Measurements from ENCODE around the gene FAM168B.
"Not testable (repeated sequence)": the region's sequence is repeated elsewhere in the genome, so short reads cannot be mapped to it uniquely, and the experiment has no call there.

FAM168B gene

GRCh38 chr2:131104487-131105155 lies 11.4 kb upstream of the FAM168B start:
- peak overlapping the region; percentile 92 for H3K27ac ChIP-seq
- DNase-seq (ENCODE audit: low read depth, low spot score) = peak; percentile 34

- DNase-seq (ENCODE audit: low read depth, low spot score) = no peak
- H3K27ac ChIP-seq = no peak overlapping the region
Measured at GRCh38 chr2:131103165-131103564, 9.9 kb upstream of the FAM168B start.

- H3K27ac ChIP-seq = peak overlapping the region; percentile 90
- no peak for DNase-seq (ENCODE audit: low read depth, low spot score)
Measured at GRCh38 chr2:131094463-131095281, 1.4 kb upstream of the FAM168B start.

- peak overlapping the region; percentile 90 for H3K27ac ChIP-seq
- DNase-seq (ENCODE audit: low read depth, low spot score) = no peak
Measured at GRCh38 chr2:131093696-131094462, 619 bp upstream of the FAM168B start.

GRCh38 chr2:131092458-131093005 lies 728 bp downstream of the FAM168B start:
- peak overlapping the region; percentile 90 for H3K27ac ChIP-seq
- no peak for DNase-seq (ENCODE audit: low read depth, low spot score)

GRCh38 chr2:131085646-131086045 lies 7.6 kb downstream of the FAM168B start:
- H3K27ac ChIP-seq = no peak overlapping the region
- DNase-seq (ENCODE audit: low read depth, low spot score) = no peak

- no peak overlapping the region for H3K27ac ChIP-seq
- DNase-seq (ENCODE audit: low read depth, low spot score) = no peak
Measured at GRCh38 chr2:131081190-131081589, 12.1 kb downstream of the FAM168B start.

- DNase-seq (ENCODE audit: low read depth, low spot score); H3K27ac ChIP-seq: not testable (repeated sequence)
Measured at GRCh38 chr2:131079931-131080330, 13.3 kb downstream of the FAM168B start.

GRCh38 chr2:131077966-131078365 lies 15.3 kb downstream of the FAM168B start:
- no peak for DNase-seq (ENCODE audit: low read depth, low spot score)
- H3K27ac ChIP-seq = no peak overlapping the region

GRCh38 chr2:131077182-131077846 lies 15.9 kb downstream of the FAM168B start:
- no peak overlapping the region for H3K27ac ChIP-seq
- DNase-seq (ENCODE audit: low read depth, low spot score) = no peak

- DNase-seq (ENCODE audit: low read depth, low spot score) = no peak
- H3K27ac ChIP-seq = no peak overlapping the region
Measured at GRCh38 chr2:131076707-131077106, 16.6 kb downstream of the FAM168B start.

- DNase-seq (ENCODE audit: low read depth, low spot score) = not testable (repeated sequence)
Measured at GRCh38 chr2:131075578-131075977, 17.7 kb downstream of the FAM168B start.

GRCh38 chr2:131068172-131068571 lies 25.1 kb downstream of the FAM168B start:
- not testable (repeated sequence) for DNase-seq (ENCODE audit: low read depth, low spot score); H3K27ac ChIP-seq

More at GRCh38 chr2:131075578-131075977, 17.7 kb downstream of the FAM168B start:
- not testable (repeated sequence) for H3K27ac ChIP-seq

- no peak for DNase-seq (ENCODE audit: low read depth, low spot score)
- no peak overlapping the region for H3K27ac ChIP-seq
Measured at GRCh38 chr2:131067465-131068125, 25.7 kb downstream of the FAM168B start.

GRCh38 chr2:131064589-131065512 lies 28.4 kb downstream of the FAM168B start:
- no peak for DNase-seq (ENCODE audit: low read depth, low spot score)

GRCh38 chr2:131063501-131064283 lies 29.6 kb downstream of the FAM168B start:
- no peak for DNase-seq (ENCODE audit: low read depth, low spot score)

More at GRCh38 chr2:131064589-131065512, 28.4 kb downstream of the FAM168B start:
- H3K27ac ChIP-seq = no peak overlapping the region

GRCh38 chr2:131058920-131059319 lies 34.3 kb downstream of the FAM168B start:
- DNase-seq (ENCODE audit: low read depth, low spot score) = no peak
- no peak overlapping the region for H3K27ac ChIP-seq

More at GRCh38 chr2:131063501-131064283, 29.6 kb downstream of the FAM168B start:
- H3K27ac ChIP-seq = no peak overlapping the region
